Panc1 (cell line): Measurements from ENCODE around the gene C11orf21. TPM values are rescaled to one million over a fixed set of nuclear protein-coding genes. Genes with fewer than 3 reads are reported as not detected.

ENCODE experiments used
- ATAC-seq: fragments of 200-7000 bp; cut with Tn5 transposase; 2 replicates; pipeline ENCODE4 v1.9.1; 2020; ENCODE audit warnings: mild to moderate bottlenecking, moderate library complexity
- BruUV-seq: library from RNA; stranded (reverse); fragments of 400-500 nt; replicated peaks from 2 replicates; lab custom pipeline; 2021; lab: Mats Ljungman, UMichigan
- CTCF ChIA-PET: fragments of 300-600 bp; sonication (Branson Sonifier 250); formaldehyde crosslinking; loops from one replicate; lab custom pipeline; 2022; ENCODE audit warnings: antibody characterized with exemption; lab: Charles Lee
- POLR2A ChIA-PET: fragments of 300-600 bp; sonication (Branson Sonifier 250); formaldehyde crosslinking; loops from one replicate; lab custom pipeline; 2022; ENCODE audit warnings: antibody characterized with exemption; lab: Charles Lee
- DNase-seq: peaks from one replicate; pipeline ENCODE4 v3.0.0-alpha.2; 2010; ENCODE audit warnings: low read depth, low spot score
- H3K27ac ChIP-seq: 2 replicates; pipeline ENCODE4 v1.5.1; 2011; ENCODE audit warnings: mild to moderate bottlenecking, low read length, inconsistent platforms
- H3K27me3 ChIP-seq: fragments of 200-500 bp; sonication (Bioruptor generic); 2 replicates; pipeline ENCODE4 v1.6.0; 2014; ENCODE audit warnings: low read length, inconsistent platforms; ENCODE audit not compliant: control insufficient read depth, insufficient read depth
- H3K36me3 ChIP-seq: fragments of 200-500 bp; sonication (Bioruptor generic); 2 replicates; pipeline ENCODE4 v1.5.1; 2014; ENCODE audit warnings: inconsistent platforms, mild to moderate bottlenecking, low read length, moderate library complexity; ENCODE audit not compliant: control insufficient read depth, insufficient read depth
- H3K4me1 ChIP-seq: 2 replicates; pipeline ENCODE4 v1.5.1; 2011; ENCODE audit warnings: inconsistent platforms, mild to moderate bottlenecking, low read length, moderate library complexity; ENCODE audit not compliant: control insufficient read depth, insufficient read depth
- H3K4me3 ChIP-seq, 2 experiments: 2 replicates each; pipeline ENCODE4 v1.5.1; 2011 to 2012; ENCODE audit warnings: low read depth in 2 of 2, low read length in 2 of 2, mild to moderate bottlenecking in 2 of 2, inconsistent platforms in 1 of 2, moderate library complexity in 1 of 2
- H3K9me3 ChIP-seq: fragments of 200-500 bp; sonication (Bioruptor generic); 2 replicates; pipeline ENCODE4 v1.5.1; 2014; ENCODE audit warnings: low read depth, mild to moderate bottlenecking, inconsistent platforms, low read length, moderate library complexity; ENCODE audit not compliant: control insufficient read depth, insufficient read depth
- CTCF ChIP-seq: fragments of 450-650 bp; IDR thresholded peaks from 2 replicates; pipeline ENCODE4 v1.5.1; 2017; ENCODE audit warnings: mild to moderate bottlenecking
- POLR2AphosphoS5 ChIP-seq: IDR thresholded peaks from 2 replicates; pipeline ENCODE4 v1.6.1; 2012; ENCODE audit warnings: mild to moderate bottlenecking, low read depth, low read length, moderate library complexity
- REST ChIP-seq, 2 experiments: IDR thresholded peaks; 2 replicates each; pipeline ENCODE4 v1.6.1; 2011 to 2012; ENCODE audit warnings: low read depth in 2 of 2, control low read depth in 1 of 2, low read length in 1 of 2, mild to moderate bottlenecking in 1 of 2, moderate library complexity in 1 of 2; ENCODE audit not compliant: insufficient read depth in 1 of 2
- SIN3A ChIP-seq: IDR thresholded peaks from 2 replicates; pipeline ENCODE4 v1.6.1; 2012; ENCODE audit warnings: low read depth, mild to moderate bottlenecking, low read length, moderate library complexity, borderline replicate concordance; ENCODE audit not compliant: insufficient read depth
- TCF7L2 ChIP-seq: IDR thresholded peaks from 2 replicates; pipeline ENCODE4 v1.6.1; 2011; ENCODE audit warnings: mild to moderate bottlenecking, low read depth, low read length, inconsistent platforms
- in situ Hi-C: cut with HindIII; loops from 2 replicates; pipeline ENCODE4 v1.10.0; 2016; ENCODE audit warnings: low sequenced_read_pairs, low pct_unique_long_range_greater_than_20kb
- intact Hi-C: fragments of 100-400 bp; cut with micrococcal nuclease; formaldehyde crosslinking; loops from one replicate; pipeline ENCODE4 v1.10.0; 2022; ENCODE audit not compliant: unreplicated experiment
- total RNA-seq: library from RNA; stranded (reverse); gene quantifications from one replicate; pipeline ENCODE4 v1.2.1, GENCODE V29; 2021; ENCODE audit not compliant: unreplicated experiment

Gene C11orf21
- total RNA-seq, 1 experiment from 2014 or later, result 0.31 TPM

DNA sequence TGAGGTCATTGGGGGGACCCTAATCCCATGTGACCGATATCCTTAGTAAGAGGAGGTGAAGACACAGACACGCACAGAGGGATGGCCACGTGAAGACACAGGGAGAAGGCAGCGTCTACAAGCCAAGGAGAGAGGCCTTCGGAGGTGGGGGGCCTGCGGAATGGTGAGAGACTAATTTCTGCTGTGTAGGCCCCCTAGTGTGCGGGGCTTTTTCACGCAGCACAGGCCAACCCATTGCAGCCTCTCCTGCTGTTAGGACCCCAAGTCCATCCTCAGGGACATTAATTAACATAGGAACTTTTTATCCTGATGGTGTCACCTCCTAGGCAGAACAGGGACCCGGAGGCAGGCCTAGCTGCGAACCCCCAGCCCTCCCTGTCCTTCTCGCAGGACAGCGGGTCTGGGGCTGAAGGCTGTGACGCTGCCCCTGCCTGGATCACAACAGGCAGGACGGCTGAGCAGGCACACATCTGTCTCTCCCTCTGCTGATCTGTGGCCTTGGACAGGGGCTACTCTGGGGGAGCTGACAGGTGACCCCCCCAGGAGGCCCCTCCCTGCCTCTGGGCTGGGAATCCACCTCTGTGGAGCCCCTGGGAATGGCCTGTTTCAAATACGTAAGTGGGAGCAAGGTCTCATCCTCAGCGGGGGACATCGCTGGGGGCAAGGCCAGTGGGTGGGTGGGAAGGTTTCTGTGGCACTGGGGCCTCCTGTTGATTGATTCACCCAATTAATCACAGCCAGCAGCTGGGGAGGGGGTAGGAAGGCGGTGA is 39.2 kb downstream of the C11orf21 start:
- TF ChIP-seq TCF7L2, result no peak
- no peak for TF ChIP-seq SIN3A
- TF ChIP-seq POLR2AphosphoS5, result no peak
- POLR2A ChIA-PET, result no interaction called here
- in situ Hi-C loops (no loop called here), intact Hi-C loops (no loop called here)
- no peak overlapping the region for H3K27ac ChIP-seq
- no peaks in the 10 kb centered on the region for H3K27me3 ChIP-seq
- no peaks in the 10 kb centered on the region for H3K36me3 ChIP-seq
- no peak for ATAC-seq
- CTCF ChIA-PET, result no interaction called here
- H3K4me3 ChIP-seq, result no peak overlapping the region
- no TSS peak for BruUV-seq
- H3K4me1 ChIP-seq, result no peaks in the 10 kb centered on the region
- H3K9me3 ChIP-seq, result no peaks in the 10 kb centered on the region
- DNase-seq, result no peak

GRCh38 chr11:2261436-2262230 is 40.1 kb downstream of the C11orf21 start:
- TF ChIP-seq SIN3A (no peak), REST (IDR thresholded peaks at IDR 0.05; ENCODE audit: insufficient read depth in 1 of 2, low read depth in 2 of 2, low read length in 1 of 2) (no peak), POLR2AphosphoS5 (no peak), CTCF (no peak), TCF7L2 (no peak)
- POLR2A ChIA-PET, result no interaction called here
- intact Hi-C loops (no loop called here), in situ Hi-C loops (no loop called here)
- no peaks in the 10 kb centered on the region for H3K27me3 ChIP-seq
- no TSS peak for BruUV-seq
- H3K9me3 ChIP-seq, result no peaks in the 10 kb centered on the region
- no peak overlapping the region for H3K4me3 ChIP-seq
- no peak for DNase-seq
- H3K4me1 ChIP-seq, result no peaks in the 10 kb centered on the region
- no peak for ATAC-seq
- no peak overlapping the region for H3K27ac ChIP-seq
- no peaks in the 10 kb centered on the region for H3K36me3 ChIP-seq
- CTCF ChIA-PET, result no interaction called here
